GM23338 (cell line): ENCODE data around the gene VPS54. TPM values are rescaled to one million over a fixed set of nuclear protein-coding genes. Genes with fewer than 3 reads are reported as not detected.

ENCODE experiments used
- ATAC-seq: fragments of 200-7000 bp; cut with Tn5 transposase; 3 replicates; pipeline ENCODE4 v1.9.1; 2020
- DNase-seq: peaks from one replicate; pipeline ENCODE4 v3.0.0-alpha.2; 2015; ENCODE audit warnings: low spot score
- H2AFZ ChIP-seq: fragments of 200-600 bp; sonication (generic); 2 replicates; pipeline ENCODE4 v1.8.0; 2016; ENCODE audit warnings: antibody characterized with exemption, mild to moderate bottlenecking, moderate library complexity
- H3F3A ChIP-seq: fragments of 200-600 bp; sonication (generic); replicated peaks from 2 replicates; pipeline ENCODE4 v1.8.0; 2017; ENCODE audit warnings: antibody characterized with exemption, mixed run types, low read depth
- H3K27ac ChIP-seq: fragments of 200-600 bp; sonication (generic); 2 replicates; pipeline ENCODE4 v1.6.1; 2016; ENCODE audit warnings: low read depth
- H3K27me3 ChIP-seq: fragments of 200-600 bp; sonication (generic); 2 replicates; pipeline ENCODE4 v1.8.0; 2016; ENCODE audit warnings: mild to moderate bottlenecking, mixed run types, moderate library complexity; ENCODE audit not compliant: insufficient read depth
- H3K36me3 ChIP-seq: fragments of 200-600 bp; sonication (generic); 2 replicates; pipeline ENCODE4 v1.8.0; 2016; ENCODE audit warnings: mild to moderate bottlenecking; ENCODE audit not compliant: insufficient read depth
- H3K4me1 ChIP-seq: fragments of 200-600 bp; sonication (generic); 2 replicates; pipeline ENCODE4 v1.8.0; 2016; ENCODE audit warnings: mild to moderate bottlenecking, moderate library complexity; ENCODE audit not compliant: insufficient read depth
- H3K4me2 ChIP-seq: fragments of 200-600 bp; sonication (generic); 2 replicates; pipeline ENCODE4 v1.7.1; 2017; ENCODE audit warnings: mixed run types
- H3K4me3 ChIP-seq: fragments of 200-600 bp; sonication (generic); 2 replicates; pipeline ENCODE4 v1.6.1; 2016; ENCODE audit warnings: mixed run types
- H3K79me2 ChIP-seq: fragments of 200-600 bp; sonication (generic); replicated peaks from 2 replicates; pipeline ENCODE4 v1.8.0; 2017; ENCODE audit warnings: mild to moderate bottlenecking; ENCODE audit not compliant: insufficient read depth
- H3K9me2 ChIP-seq: fragments of 200-600 bp; sonication (generic); 2 replicates; pipeline ENCODE4 v1.8.0; 2017; ENCODE audit not compliant: insufficient read depth
- H4K20me1 ChIP-seq: fragments of 200-600 bp; sonication (generic); replicated peaks from 2 replicates; pipeline ENCODE4 v1.8.0; 2017; ENCODE audit warnings: mild to moderate bottlenecking; ENCODE audit not compliant: insufficient read depth
- H3K27ac Mint-ChIP-seq: 2 replicates; pipeline ENCODE4 v1.8.0; 2020; ENCODE audit warnings: inconsistent platforms, mild to moderate bottlenecking, moderate library complexity, mixed read lengths
- H3K27me3 Mint-ChIP-seq: 3 replicates; pipeline ENCODE4 v1.8.0; 2022; ENCODE audit warnings: low read depth, mild to moderate bottlenecking, moderate library complexity, mixed read lengths, inconsistent platforms; ENCODE audit not compliant: insufficient read depth, poor library complexity
- H3K36me3 Mint-ChIP-seq: 3 replicates; pipeline ENCODE4 v1.8.0; 2021; ENCODE audit warnings: low read depth, mild to moderate bottlenecking, inconsistent platforms, moderate library complexity, mixed read lengths
- H3K4me1 Mint-ChIP-seq: 3 replicates; pipeline ENCODE4 v1.8.0; 2020; ENCODE audit warnings: mild to moderate bottlenecking, inconsistent platforms, mixed read lengths
- H3K4me3 Mint-ChIP-seq: 3 replicates; pipeline ENCODE4 v1.8.0; 2021; ENCODE audit warnings: moderate library complexity, mild to moderate bottlenecking, inconsistent platforms, mixed read lengths
- H3K9me3 Mint-ChIP-seq: 3 replicates; pipeline ENCODE4 v1.8.0; 2020; ENCODE audit warnings: moderate library complexity, mild to moderate bottlenecking, inconsistent platforms, mixed read lengths
- CREB1 ChIP-seq: fragments of 250-450 bp; sonication (Bioruptor Pico); IDR thresholded peaks from 2 replicates; pipeline ENCODE4 v1.5.0; 2020; ENCODE audit warnings: low read depth, mild to moderate bottlenecking, moderate library complexity
- ETS1 ChIP-seq: IDR thresholded peaks from 2 replicates; pipeline ENCODE4 v1.6.1; 2016; ENCODE audit warnings: antibody characterized with exemption
- EZH2 ChIP-seq: fragments of 200-600 bp; sonication (generic); IDR thresholded peaks from one replicate; pipeline ENCODE4 v1.8.0; 2017; ENCODE audit warnings: antibody characterized with exemption, mild to moderate bottlenecking, low read depth; ENCODE audit not compliant: unreplicated experiment
- EZH2phosphoT487 ChIP-seq: fragments of 200-600 bp; sonication (generic); IDR thresholded peaks from one replicate; pipeline ENCODE4 v1.8.1; 2018; ENCODE audit warnings: antibody characterized with exemption; ENCODE audit not compliant: unreplicated experiment
- JUNB ChIP-seq: IDR thresholded peaks from one replicate; pipeline ENCODE4 v1.6.1; 2016; ENCODE audit warnings: antibody characterized with exemption; ENCODE audit not compliant: unreplicated experiment
- NANOG ChIP-seq: IDR thresholded peaks from 2 replicates; pipeline ENCODE4 v1.6.1; 2016; ENCODE audit warnings: antibody characterized with exemption, borderline replicate concordance
- POLR2AphosphoS5 ChIP-seq: IDR thresholded peaks from 2 replicates; pipeline ENCODE4 v1.6.1; 2016; ENCODE audit warnings: antibody characterized with exemption, low read depth
- STAT1 ChIP-seq: IDR thresholded peaks from one replicate; pipeline ENCODE4 v1.6.1; 2016; ENCODE audit warnings: antibody characterized with exemption; ENCODE audit not compliant: unreplicated experiment
- ZNF114 ChIP-seq: fragments of 250-450 bp; sonication (Bioruptor Pico); IDR thresholded peaks from 2 replicates; pipeline ENCODE4 v1.5.0; 2020; ENCODE audit warnings: mild to moderate bottlenecking, moderate library complexity
- ZNF331 ChIP-seq: fragments of 250-450 bp; sonication (Bioruptor Pico); IDR thresholded peaks from 2 replicates; pipeline ENCODE4 v1.5.0; 2020; ENCODE audit warnings: low read depth, mild to moderate bottlenecking, moderate library complexity
- polyA plus RNA-seq: library from polyadenylated mRNA; unstranded; fragments of >200 nt; fragmentation: Nextera tagmentation; extraction: Ambion mirVana; gene quantifications from 2 replicates; pipeline ENCODE4 v1.2.1, GENCODE V29; 2016
- total RNA-seq: library from RNA; depleted of rRNA; stranded (reverse); fragments of >200 nt; shearing (Covaris generic); gene quantifications from 2 replicates; pipeline ENCODE4 v1.2.3, GENCODE V29; 2014
- TF ChIP-seq, protein P1 (sequence below): fragments of 250-450 bp; sonication (Bioruptor Pico); IDR thresholded peaks from 2 replicates; pipeline ENCODE4 v1.5.0; 2020; ENCODE audit warnings: mild to moderate bottlenecking, moderate library complexity
- TF ChIP-seq, protein P2 (sequence below), 2 experiments: fragments of 200-600 bp in 1 of 2; sonication (generic) in 1 of 2; conservative IDR thresholded peaks; 2 replicates each; pipeline versions ENCODE4 v1.5.1 to v1.6.1; 2016 to 2017; ENCODE audit warnings: antibody characterized with exemption in 2 of 2, low read depth in 2 of 2, mild to moderate bottlenecking in 2 of 2, moderate library complexity in 1 of 2

VPS54 gene
- total and polyA plus RNA-seq, 2 experiments from 2014 or later, result 6.6 to 17.0 TPM

DNA sequence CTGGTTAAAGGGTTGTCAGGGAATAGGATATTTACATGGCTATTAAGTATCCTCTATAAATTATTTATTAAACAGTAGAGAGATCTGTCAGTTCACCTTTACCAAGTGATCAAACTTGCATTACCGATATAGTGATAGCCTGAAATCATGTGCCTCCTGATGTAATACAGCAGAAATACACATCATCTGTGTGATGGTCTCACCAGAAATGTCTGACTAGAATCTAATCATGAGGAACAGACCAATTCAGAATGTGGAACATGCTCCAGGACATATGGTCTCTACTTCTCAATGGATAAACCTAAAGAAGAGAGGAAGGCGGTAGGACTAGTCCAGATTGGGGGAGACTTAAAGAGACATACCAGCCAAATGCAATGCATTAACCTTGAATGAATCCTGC, 6.2 kb downstream of the VPS54 start:
- TF ChIP-seq JUNB, result no peak
- no peak for TF ChIP-seq ZNF331 (CRISPR knock-in tag)
- no peak for TF ChIP-seq POLR2AphosphoS5
- TF ChIP-seq, protein P1, sequence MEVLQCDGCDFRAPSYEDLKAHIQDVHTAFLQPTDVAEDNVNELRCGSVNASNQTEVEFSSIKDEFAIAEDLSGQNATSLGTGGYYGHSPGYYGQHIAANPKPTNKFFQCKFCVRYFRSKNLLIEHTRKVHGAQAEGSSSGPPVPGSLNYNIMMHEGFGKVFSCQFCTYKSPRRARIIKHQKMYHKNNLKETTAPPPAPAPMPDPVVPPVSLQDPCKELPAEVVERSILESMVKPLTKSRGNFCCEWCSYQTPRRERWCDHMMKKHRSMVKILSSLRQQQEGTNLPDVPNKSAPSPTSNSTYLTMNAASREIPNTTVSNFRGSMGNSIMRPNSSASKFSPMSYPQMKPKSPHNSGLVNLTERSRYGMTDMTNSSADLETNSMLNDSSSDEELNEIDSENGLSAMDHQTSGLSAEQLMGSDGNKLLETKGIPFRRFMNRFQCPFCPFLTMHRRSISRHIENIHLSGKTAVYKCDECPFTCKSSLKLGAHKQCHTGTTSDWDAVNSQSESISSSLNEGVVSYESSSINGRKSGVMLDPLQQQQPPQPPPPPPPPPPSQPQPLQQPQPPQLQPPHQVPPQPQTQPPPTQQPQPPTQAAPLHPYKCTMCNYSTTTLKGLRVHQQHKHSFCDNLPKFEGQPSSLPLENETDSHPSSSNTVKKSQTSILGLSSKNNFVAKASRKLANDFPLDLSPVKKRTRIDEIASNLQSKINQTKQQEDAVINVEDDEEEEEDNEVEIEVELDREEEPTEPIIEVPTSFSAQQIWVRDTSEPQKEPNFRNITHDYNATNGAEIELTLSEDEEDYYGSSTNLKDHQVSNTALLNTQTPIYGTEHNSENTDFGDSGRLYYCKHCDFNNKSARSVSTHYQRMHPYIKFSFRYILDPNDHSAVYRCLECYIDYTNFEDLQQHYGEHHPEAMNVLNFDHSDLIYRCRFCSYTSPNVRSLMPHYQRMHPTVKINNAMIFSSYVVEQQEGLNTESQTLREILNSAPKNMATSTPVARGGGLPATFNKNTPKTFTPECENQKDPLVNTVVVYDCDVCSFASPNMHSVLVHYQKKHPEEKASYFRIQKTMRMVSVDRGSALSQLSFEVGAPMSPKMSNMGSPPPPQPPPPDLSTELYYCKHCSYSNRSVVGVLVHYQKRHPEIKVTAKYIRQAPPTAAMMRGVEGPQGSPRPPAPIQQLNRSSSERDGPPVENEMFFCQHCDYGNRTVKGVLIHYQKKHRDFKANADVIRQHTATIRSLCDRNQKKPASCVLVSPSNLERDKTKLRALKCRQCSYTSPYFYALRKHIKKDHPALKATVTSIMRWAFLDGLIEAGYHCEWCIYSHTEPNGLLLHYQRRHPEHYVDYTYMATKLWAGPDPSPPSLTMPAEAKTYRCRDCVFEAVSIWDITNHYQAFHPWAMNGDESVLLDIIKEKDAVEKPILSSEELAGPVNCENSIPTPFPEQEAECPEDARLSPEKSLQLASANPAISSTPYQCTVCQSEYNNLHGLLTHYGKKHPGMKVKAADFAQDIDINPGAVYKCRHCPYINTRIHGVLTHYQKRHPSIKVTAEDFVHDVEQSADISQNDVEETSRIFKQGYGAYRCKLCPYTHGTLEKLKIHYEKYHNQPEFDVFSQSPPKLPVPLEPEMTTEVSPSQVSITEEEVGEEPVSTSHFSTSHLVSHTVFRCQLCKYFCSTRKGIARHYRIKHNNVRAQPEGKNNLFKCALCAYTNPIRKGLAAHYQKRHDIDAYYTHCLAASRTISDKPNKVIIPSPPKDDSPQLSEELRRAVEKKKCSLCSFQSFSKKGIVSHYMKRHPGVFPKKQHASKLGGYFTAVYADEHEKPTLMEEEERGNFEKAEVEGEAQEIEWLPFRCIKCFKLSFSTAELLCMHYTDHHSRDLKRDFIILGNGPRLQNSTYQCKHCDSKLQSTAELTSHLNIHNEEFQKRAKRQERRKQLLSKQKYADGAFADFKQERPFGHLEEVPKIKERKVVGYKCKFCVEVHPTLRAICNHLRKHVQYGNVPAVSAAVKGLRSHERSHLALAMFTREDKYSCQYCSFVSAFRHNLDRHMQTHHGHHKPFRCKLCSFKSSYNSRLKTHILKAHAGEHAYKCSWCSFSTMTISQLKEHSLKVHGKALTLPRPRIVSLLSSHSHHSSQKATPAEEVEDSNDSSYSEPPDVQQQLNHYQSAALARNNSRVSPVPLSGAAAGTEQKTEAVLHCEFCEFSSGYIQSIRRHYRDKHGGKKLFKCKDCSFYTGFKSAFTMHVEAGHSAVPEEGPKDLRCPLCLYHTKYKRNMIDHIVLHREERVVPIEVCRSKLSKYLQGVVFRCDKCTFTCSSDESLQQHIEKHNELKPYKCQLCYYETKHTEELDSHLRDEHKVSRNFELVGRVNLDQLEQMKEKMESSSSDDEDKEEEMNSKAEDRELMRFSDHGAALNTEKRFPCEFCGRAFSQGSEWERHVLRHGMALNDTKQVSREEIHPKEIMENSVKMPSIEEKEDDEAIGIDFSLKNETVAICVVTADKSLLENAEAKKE, result no peak
- TF ChIP-seq ZNF114 (CRISPR knock-in tag), result no peak
- no peak for TF ChIP-seq EZH2
- TF ChIP-seq NANOG, result no peak
- peaks cover 83% of the 10 kb centered on the region for H3K79me2 ChIP-seq
- ATAC-seq (no peak), DNase-seq (no peak)
- no peaks in the 10 kb centered on the region for H3K9me2 ChIP-seq
- H3K4me1 ChIP-seq, result no peaks in the 10 kb centered on the region
- H3K36me3 ChIP-seq, result no peaks in the 10 kb centered on the region
- H4K20me1 ChIP-seq, result no peaks in the 10 kb centered on the region; the same call in 1 of the 2 replicates
- H3F3A ChIP-seq, result 0 out of 2 replicates have a peak, but pooled peaks cover under 1% of the 10 kb centered on the region
- Mint-ChIP-seq H3K36me3 (no peaks in the 10 kb centered on the region; the same call in 1 of the 3 replicates), H3K27me3 (no peaks in the 10 kb centered on the region), H3K27ac (no peak overlapping the region), H3K4me1 (peaks cover 16% of the 10 kb centered on the region), H3K4me3 (no peak overlapping the region), H3K9me3 (no peaks in the 10 kb centered on the region)
- no peak overlapping the region for H3K4me2 ChIP-seq
- no peak overlapping the region for H3K4me3 ChIP-seq
- no peak overlapping the region for H3K27ac ChIP-seq
- H3K27me3 ChIP-seq, result no peaks in the 10 kb centered on the region
- H2AFZ ChIP-seq, result no peak overlapping the region

GRCh38 chr2:64012115-64012514, 7.1 kb downstream of the VPS54 start:
- H3K4me2 ChIP-seq, result no peak overlapping the region
- ATAC-seq (no peak), DNase-seq (no peak)
- H3K4me3 Mint-ChIP-seq, result no peak overlapping the region
- H3K4me1 ChIP-seq, result no peaks in the 10 kb centered on the region
- no peaks in the 10 kb centered on the region; the same call in 1 of the 2 replicates for H4K20me1 ChIP-seq
- no peaks in the 10 kb centered on the region for H3K27me3 ChIP-seq
- H3K27ac Mint-ChIP-seq, result no peak overlapping the region
- no peak overlapping the region for H3K27ac ChIP-seq
- no peaks in the 10 kb centered on the region for H3K9me2 ChIP-seq
- no peak overlapping the region for H3K4me3 ChIP-seq
- H3K36me3 ChIP-seq, result no peaks in the 10 kb centered on the region
- H3K79me2 ChIP-seq, result peaks cover 83% of the 10 kb centered on the region
- H3K9me3 Mint-ChIP-seq, result no peaks in the 10 kb centered on the region
- no peak overlapping the region for H2AFZ ChIP-seq
- no peaks in the 10 kb centered on the region for H3F3A ChIP-seq
- peaks cover 11% of the 10 kb centered on the region for H3K4me1 Mint-ChIP-seq
- no peaks in the 10 kb centered on the region for H3K27me3 Mint-ChIP-seq
- H3K36me3 Mint-ChIP-seq, result no peaks in the 10 kb centered on the region; the same call in 2 of the 3 replicates
- TF ChIP-seq, protein P2, sequence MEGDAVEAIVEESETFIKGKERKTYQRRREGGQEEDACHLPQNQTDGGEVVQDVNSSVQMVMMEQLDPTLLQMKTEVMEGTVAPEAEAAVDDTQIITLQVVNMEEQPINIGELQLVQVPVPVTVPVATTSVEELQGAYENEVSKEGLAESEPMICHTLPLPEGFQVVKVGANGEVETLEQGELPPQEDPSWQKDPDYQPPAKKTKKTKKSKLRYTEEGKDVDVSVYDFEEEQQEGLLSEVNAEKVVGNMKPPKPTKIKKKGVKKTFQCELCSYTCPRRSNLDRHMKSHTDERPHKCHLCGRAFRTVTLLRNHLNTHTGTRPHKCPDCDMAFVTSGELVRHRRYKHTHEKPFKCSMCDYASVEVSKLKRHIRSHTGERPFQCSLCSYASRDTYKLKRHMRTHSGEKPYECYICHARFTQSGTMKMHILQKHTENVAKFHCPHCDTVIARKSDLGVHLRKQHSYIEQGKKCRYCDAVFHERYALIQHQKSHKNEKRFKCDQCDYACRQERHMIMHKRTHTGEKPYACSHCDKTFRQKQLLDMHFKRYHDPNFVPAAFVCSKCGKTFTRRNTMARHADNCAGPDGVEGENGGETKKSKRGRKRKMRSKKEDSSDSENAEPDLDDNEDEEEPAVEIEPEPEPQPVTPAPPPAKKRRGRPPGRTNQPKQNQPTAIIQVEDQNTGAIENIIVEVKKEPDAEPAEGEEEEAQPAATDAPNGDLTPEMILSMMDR (conservative IDR thresholded peaks at IDR 0.05; ENCODE audit: low read depth in 2 of 2), result no peak
- TF ChIP-seq EZH2 (no peak), ETS1 (no peak), POLR2AphosphoS5 (no peak), ZNF114 (CRISPR knock-in tag) (no peak), CREB1 (CRISPR knock-in tag) (no peak), STAT1 (no peak), JUNB (no peak), NANOG (no peak), EZH2phosphoT487 (no peak)
